Panc1 (cell line): ENCODE data around the gene SRP72. TPM values are rescaled to one million over a fixed set of nuclear protein-coding genes. Genes with fewer than 3 reads are reported as not detected.

Experiments
- ATAC-seq: fragments of 200-7000 bp; cut with Tn5 transposase; 2 replicates; pipeline ENCODE4 v1.9.1; 2020; ENCODE audit warnings: mild to moderate bottlenecking, moderate library complexity
- BruUV-seq: library from RNA; stranded (reverse); fragments of 400-500 nt; replicated peaks from 2 replicates; lab custom pipeline; 2021; lab: Mats Ljungman, UMichigan
- CTCF ChIA-PET: fragments of 300-600 bp; sonication (Branson Sonifier 250); formaldehyde crosslinking; loops from one replicate; lab custom pipeline; 2022; ENCODE audit warnings: antibody characterized with exemption; lab: Charles Lee
- POLR2A ChIA-PET: fragments of 300-600 bp; sonication (Branson Sonifier 250); formaldehyde crosslinking; loops from one replicate; lab custom pipeline; 2022; ENCODE audit warnings: antibody characterized with exemption; lab: Charles Lee
- DNase-seq: peaks from one replicate; pipeline ENCODE4 v3.0.0-alpha.2; 2010; ENCODE audit warnings: low read depth, low spot score
- H3K27ac ChIP-seq: 2 replicates; pipeline ENCODE4 v1.5.1; 2011; ENCODE audit warnings: mild to moderate bottlenecking, low read length, inconsistent platforms
- H3K27me3 ChIP-seq: fragments of 200-500 bp; sonication (Bioruptor generic); 2 replicates; pipeline ENCODE4 v1.6.0; 2014; ENCODE audit warnings: low read length, inconsistent platforms; ENCODE audit not compliant: control insufficient read depth, insufficient read depth
- H3K36me3 ChIP-seq: fragments of 200-500 bp; sonication (Bioruptor generic); 2 replicates; pipeline ENCODE4 v1.5.1; 2014; ENCODE audit warnings: inconsistent platforms, mild to moderate bottlenecking, low read length, moderate library complexity; ENCODE audit not compliant: control insufficient read depth, insufficient read depth
- H3K4me1 ChIP-seq: 2 replicates; pipeline ENCODE4 v1.5.1; 2011; ENCODE audit warnings: inconsistent platforms, mild to moderate bottlenecking, low read length, moderate library complexity; ENCODE audit not compliant: control insufficient read depth, insufficient read depth
- H3K4me3 ChIP-seq, 2 experiments: 2 replicates each; pipeline ENCODE4 v1.5.1; 2011 to 2012; ENCODE audit warnings: low read depth in 2 of 2, low read length in 2 of 2, mild to moderate bottlenecking in 2 of 2, inconsistent platforms in 1 of 2, moderate library complexity in 1 of 2
- H3K9me3 ChIP-seq: fragments of 200-500 bp; sonication (Bioruptor generic); 2 replicates; pipeline ENCODE4 v1.5.1; 2014; ENCODE audit warnings: low read depth, mild to moderate bottlenecking, inconsistent platforms, low read length, moderate library complexity; ENCODE audit not compliant: control insufficient read depth, insufficient read depth
- CTCF ChIP-seq: fragments of 450-650 bp; IDR thresholded peaks from 2 replicates; pipeline ENCODE4 v1.5.1; 2017; ENCODE audit warnings: mild to moderate bottlenecking
- POLR2AphosphoS5 ChIP-seq: IDR thresholded peaks from 2 replicates; pipeline ENCODE4 v1.6.1; 2012; ENCODE audit warnings: mild to moderate bottlenecking, low read depth, low read length, moderate library complexity
- REST ChIP-seq, 2 experiments: IDR thresholded peaks; 2 replicates each; pipeline ENCODE4 v1.6.1; 2011 to 2012; ENCODE audit warnings: low read depth in 2 of 2, control low read depth in 1 of 2, low read length in 1 of 2, mild to moderate bottlenecking in 1 of 2, moderate library complexity in 1 of 2; ENCODE audit not compliant: insufficient read depth in 1 of 2
- SIN3A ChIP-seq: IDR thresholded peaks from 2 replicates; pipeline ENCODE4 v1.6.1; 2012; ENCODE audit warnings: low read depth, mild to moderate bottlenecking, low read length, moderate library complexity, borderline replicate concordance; ENCODE audit not compliant: insufficient read depth
- TCF7L2 ChIP-seq: IDR thresholded peaks from 2 replicates; pipeline ENCODE4 v1.6.1; 2011; ENCODE audit warnings: mild to moderate bottlenecking, low read depth, low read length, inconsistent platforms
- in situ Hi-C: cut with HindIII; loops from 2 replicates; pipeline ENCODE4 v1.10.0; 2016; ENCODE audit warnings: low sequenced_read_pairs, low pct_unique_long_range_greater_than_20kb
- intact Hi-C: fragments of 100-400 bp; cut with micrococcal nuclease; formaldehyde crosslinking; loops from one replicate; pipeline ENCODE4 v1.10.0; 2022; ENCODE audit not compliant: unreplicated experiment
- total RNA-seq: library from RNA; stranded (reverse); gene quantifications from one replicate; pipeline ENCODE4 v1.2.1, GENCODE V29; 2021; ENCODE audit not compliant: unreplicated experiment

Gene SRP72
- total RNA-seq, 1 experiment from 2014 or later, result 82.4 TPM

DNA sequence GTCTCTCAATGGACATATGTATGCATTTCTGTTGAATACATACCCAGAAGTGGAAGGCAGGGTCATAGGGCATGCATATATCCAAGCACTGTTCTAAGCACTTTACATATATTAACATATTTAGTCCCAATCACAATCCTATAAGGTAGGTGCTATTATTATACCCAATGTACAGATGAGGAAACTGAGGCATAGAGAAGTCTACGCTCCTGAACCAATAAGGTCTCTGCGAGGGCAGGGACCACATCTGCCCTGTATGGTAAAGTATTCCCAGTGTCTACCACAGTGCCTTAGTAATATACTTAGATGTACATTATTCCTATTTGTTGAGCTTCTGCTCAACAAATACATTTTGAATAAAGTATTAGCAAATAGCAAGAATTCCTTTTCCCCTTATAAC lies 37.2 kb upstream of the SRP72 start:
- BruUV-seq, result TSS peak; percentile 15
- no peaks in the 10 kb centered on the region for H3K27me3 ChIP-seq
- no peaks in the 10 kb centered on the region; the same call in 1 of the 2 replicates for H3K4me1 ChIP-seq
- no peak overlapping the region for H3K4me3 ChIP-seq
- no peak for TF ChIP-seq REST (IDR thresholded peaks at IDR 0.05; ENCODE audit: insufficient read depth in 1 of 2, low read depth in 2 of 2, low read length in 1 of 2)
- no peak for TF ChIP-seq SIN3A
- TF ChIP-seq TCF7L2, result no peak
- no peak for TF ChIP-seq POLR2AphosphoS5
- no peak for TF ChIP-seq CTCF
- in situ Hi-C loops, result no loop called here
- ATAC-seq (no peak), DNase-seq (no peak)
- H3K9me3 ChIP-seq, result no peaks in the 10 kb centered on the region
- intact Hi-C loops, result loop anchor here (10.0 kb wide), 1 partner anchor 475 kb away; no protein-coding TSS in a partner anchor
- ChIA-PET POLR2A (no interaction called here), CTCF (no interaction called here)
- H3K36me3 ChIP-seq, result no peaks in the 10 kb centered on the region; the same call in 1 of the 2 replicates
- H3K27ac ChIP-seq, result no peak overlapping the region

DNA sequence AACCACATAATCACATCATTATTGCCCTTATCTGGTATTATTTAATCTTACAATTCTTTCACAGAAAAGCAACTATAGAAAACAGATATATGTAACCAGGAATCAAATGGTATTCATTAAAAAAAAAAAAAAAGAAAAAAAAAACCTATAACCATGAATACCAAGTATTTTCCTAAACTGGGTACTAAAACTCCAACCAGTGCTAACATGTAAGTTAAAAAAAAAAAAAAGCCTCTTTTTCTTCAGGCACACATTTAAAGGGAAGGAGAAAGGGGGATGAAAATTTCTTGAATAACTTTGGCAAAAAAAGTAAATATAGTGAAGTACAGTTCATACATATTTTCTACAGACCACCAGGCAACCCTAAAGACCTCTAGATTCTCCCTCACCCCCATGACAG lies 34.1 kb upstream of the SRP72 start:
- Histone ChIP-seq H3K9me3 (no peaks in the 10 kb centered on the region), H3K27ac (peak overlapping the region; percentile 89), H3K4me3 (peak overlapping the region; percentile 84 to 88), H3K4me1 (no peaks in the 10 kb centered on the region; the same call in 1 of the 2 replicates), H3K36me3 (peaks cover 4% of the 10 kb centered on the region; the same call in 1 of the 2 replicates), H3K27me3 (no peaks in the 10 kb centered on the region)
- ATAC-seq (no peak), DNase-seq (no peak)
- in situ Hi-C loops, result no loop called here
- ChIA-PET POLR2A (interaction anchor here (0.7 kb wide), 1 partner anchor 14 kb away, joined by 9 read pairs; no protein-coding TSS in a partner anchor), CTCF (no interaction called here)
- TF ChIP-seq POLR2AphosphoS5, result no peak
- no peak for TF ChIP-seq TCF7L2
- TF ChIP-seq CTCF, result no peak
- TF ChIP-seq REST (IDR thresholded peaks at IDR 0.05; ENCODE audit: insufficient read depth in 1 of 2, low read depth in 2 of 2, low read length in 1 of 2), result no peak
- intact Hi-C loops, result loop anchor here (10.0 kb wide), 1 partner anchor 478 kb away; no protein-coding TSS in a partner anchor
- BruUV-seq, result no TSS peak
